B cell (primary cell): ENCODE results near the gene EXOC4. TPM values are rescaled to one million over a fixed set of nuclear protein-coding genes. Genes with fewer than 3 reads are reported as not detected.

Source experiments
- ATAC-seq: fragments of 200-7000 bp; cut with Tn5 transposase; one replicate; pipeline ENCODE4 v1.10.0; 2021; ENCODE audit warnings: low read depth, mild to moderate bottlenecking, moderate number of reproducible peaks, moderate library complexity
- CTCF ChIA-PET: fragments of 350-600 bp; sonication (Branson Sonifier 250); formaldehyde crosslinking; loops from one replicate; lab custom pipeline; 2021; ENCODE audit warnings: antibody characterized with exemption, inconsistent platforms; lab: Charles Lee
- POLR2A ChIA-PET: fragments of 350-600 bp; sonication (Branson Sonifier 250); formaldehyde crosslinking; loops from one replicate; lab custom pipeline; 2021; ENCODE audit warnings: antibody characterized with exemption; lab: Charles Lee
- DNase-seq: peaks from one replicate; pipeline ENCODE4 v3.0.0; 2013
- H2AFZ ChIP-seq: 2 replicates; pipeline ENCODE4 v1.6.1; 2012; ENCODE audit warnings: mild to moderate bottlenecking, low read depth, low read length; ENCODE audit not compliant: insufficient read depth, poor library complexity, severe bottlenecking
- H3K27ac ChIP-seq, 2 donors: 1 replicate in 1 of 2; 2 replicates in 1 of 2; pipeline ENCODE4 v1.5.1; 2012 to 2013; ENCODE audit warnings: low read length in 2 of 2, mild to moderate bottlenecking in 2 of 2, moderate library complexity in 1 of 2
- H3K27me3 ChIP-seq, 4 experiments: fragments of 200-600 bp in 1 of 4; sonication (generic) in 1 of 4; replicated peaks in 1 of 4; 1 replicate in 2 of 4; 2 replicates in 2 of 4; pipeline versions ENCODE4 v1.6.1 to v1.7.0; 2013 to 2016; ENCODE audit warnings: low read length in 3 of 4, mild to moderate bottlenecking in 2 of 4, mixed read lengths in 1 of 4, moderate library complexity in 1 of 4; ENCODE audit not compliant: insufficient read depth in 4 of 4, control insufficient read depth in 3 of 4; ENCODE audit errors: control extremely low read depth in 1 of 4
- H3K36me3 ChIP-seq, 2 experiments: replicated peaks in 1 of 2; 1 replicate in 1 of 2; 2 replicates in 1 of 2; pipeline versions ENCODE4 v1.6.1 to v1.7.1; 2013; ENCODE audit warnings: low read length in 1 of 2; ENCODE audit not compliant: insufficient read depth in 2 of 2, control insufficient read depth in 1 of 2; ENCODE audit errors: control extremely low read depth in 1 of 2, extremely low read depth in 1 of 2
- H3K4me1 ChIP-seq, 2 donors: fragments of 200-600 bp in 1 of 2; sonication (generic) in 1 of 2; 1 replicate in 1 of 2; 2 replicates in 1 of 2; pipeline versions ENCODE4 v1.5.1 to v1.6.1; 2013 to 2017; ENCODE audit warnings: low read length in 2 of 2; ENCODE audit not compliant: control insufficient read depth in 2 of 2, insufficient read depth in 2 of 2
- H3K4me2 ChIP-seq: replicated peaks from 2 replicates; pipeline ENCODE3; 2012; ENCODE audit warnings: mild to moderate bottlenecking, low read depth, low read length; ENCODE audit not compliant: poor library complexity, severe bottlenecking
- H3K4me3 ChIP-seq, 5 experiments: fragments of 200-600 bp in 1 of 5; sonication (generic) in 1 of 5; 1 replicate in 3 of 5; 2 replicates in 2 of 5; pipeline versions ENCODE4 v1.5.1 to v1.7.0; 2011 to 2016; ENCODE audit warnings: low read length in 4 of 5, mild to moderate bottlenecking in 4 of 5, low read depth in 2 of 5, control low read depth in 1 of 5, moderate library complexity in 1 of 5; ENCODE audit not compliant: insufficient read depth in 1 of 5; ENCODE audit errors: control extremely low read depth in 1 of 5, extremely low read depth in 1 of 5
- H3K79me2 ChIP-seq: fragments of 200-600 bp; sonication (generic); one replicate; pipeline ENCODE4 v1.6.0; 2016; ENCODE audit warnings: low read length; ENCODE audit not compliant: control insufficient read depth, insufficient read depth
- H3K9ac ChIP-seq: fragments of 200-600 bp; sonication (generic); 2 replicates; pipeline ENCODE4 v1.6.1; 2017; ENCODE audit warnings: mild to moderate bottlenecking, low read length, moderate library complexity
- H3K9me3 ChIP-seq, 3 donors: one replicate each; pipeline versions ENCODE4 v1.6.1 to v1.7.1; 2013; ENCODE audit warnings: low read length in 2 of 3; ENCODE audit not compliant: control insufficient read depth in 2 of 3, insufficient read depth in 1 of 3; ENCODE audit errors: control extremely low read depth in 1 of 3
- H4K20me1 ChIP-seq: 2 replicates; pipeline ENCODE4 v1.6.0; 2012; ENCODE audit warnings: mild to moderate bottlenecking, low read length; ENCODE audit not compliant: insufficient read depth, control insufficient read depth, poor library complexity, severe bottlenecking
- H3K27ac Mint-ChIP-seq: one replicate; pipeline ENCODE4 v1.8.0; 2021; ENCODE audit warnings: mixed read lengths
- H3K27me3 Mint-ChIP-seq: one replicate; pipeline ENCODE4 v1.8.0; 2021; ENCODE audit warnings: mixed read lengths
- H3K4me1 Mint-ChIP-seq: one replicate; pipeline ENCODE4 v1.8.0; 2021; ENCODE audit warnings: mixed read lengths
- H3K4me3 Mint-ChIP-seq: one replicate; pipeline ENCODE4 v1.8.0; 2021; ENCODE audit warnings: mixed read lengths
- H3K9me3 Mint-ChIP-seq: one replicate; pipeline ENCODE4 v1.8.0; 2022; ENCODE audit warnings: mixed read lengths; ENCODE audit not compliant: insufficient read depth
- EZH2 ChIP-seq: IDR thresholded peaks from 2 replicates; pipeline ENCODE4 v1.6.1; 2012; ENCODE audit warnings: borderline replicate concordance, low read depth, mild to moderate bottlenecking, moderate library complexity, low read length; ENCODE audit not compliant: insufficient read depth, poor library complexity, severe bottlenecking
- WGBS: methylation state at CpG from one replicate; pipeline ENCODE4 v1.1.5; 2013; ENCODE audit warnings: missing lambda C conversion rate; ENCODE audit not compliant: insufficient coverage; 5-methylcytosine and 5-hydroxymethylcytosine counted together
- intact Hi-C: fragments of 100-400 bp; cut with micrococcal nuclease; formaldehyde crosslinking; loops from one replicate; pipeline ENCODE4 v1.10.0; 2022
- polyA plus RNA-seq: library from polyadenylated mRNA; depleted of rRNA; stranded (reverse); fragments of >200 nt; gene quantifications from 2 replicates; pipeline ENCODE4 v1.2.3, GENCODE V29; 2012
- total RNA-seq, 2 donors: library from RNA; stranded (reverse); fragments of 120-200 nt in 1 of 2; gene quantifications; 1 replicate in 1 of 2; 2 replicates in 1 of 2; pipeline versions ENCODE4 v1.2.3 to v1.2.4, GENCODE V29; 2013 to 2022
- TF ChIP-seq, protein P1 (sequence below): fragments of 200-600 bp; IDR thresholded peaks from one replicate; pipeline ENCODE4 v1.8.0; 2022; ENCODE audit warnings: antibody characterized with exemption, mild to moderate bottlenecking

The EXOC4 gene
- total and polyA plus RNA-seq, 2 donors (not counting 1 experiment from before 2014, with no cell fraction given) = 16.7 to 135 TPM

DNA sequence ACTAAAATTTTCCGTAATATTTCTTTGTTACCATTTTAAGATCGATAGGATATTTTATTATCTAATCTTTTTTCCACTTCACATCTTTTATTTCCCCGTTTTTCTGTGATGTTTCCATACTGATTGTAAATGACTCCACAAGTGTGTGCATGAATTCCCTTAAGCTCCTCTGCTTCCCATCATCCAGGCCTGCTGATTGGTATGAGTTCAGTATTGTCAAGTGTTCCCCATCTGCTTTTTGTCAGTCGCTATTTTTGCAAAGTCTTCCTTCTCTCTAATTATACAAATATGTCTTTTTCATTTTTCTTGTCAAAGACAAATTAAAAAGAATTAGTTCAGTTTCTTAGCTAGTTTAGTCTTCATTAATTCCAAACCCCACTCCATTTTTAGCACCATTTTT is 184.7 kb downstream of the EXOC4 start:
- Mint-ChIP-seq H3K9me3 (no peaks in the 10 kb centered on the region), H3K4me1 (peaks cover 5% of the 10 kb centered on the region), H3K27ac (no peak overlapping the region), H3K4me3 (no peak overlapping the region), H3K27me3 (no peaks in the 10 kb centered on the region)
- TF ChIP-seq, protein P1, sequence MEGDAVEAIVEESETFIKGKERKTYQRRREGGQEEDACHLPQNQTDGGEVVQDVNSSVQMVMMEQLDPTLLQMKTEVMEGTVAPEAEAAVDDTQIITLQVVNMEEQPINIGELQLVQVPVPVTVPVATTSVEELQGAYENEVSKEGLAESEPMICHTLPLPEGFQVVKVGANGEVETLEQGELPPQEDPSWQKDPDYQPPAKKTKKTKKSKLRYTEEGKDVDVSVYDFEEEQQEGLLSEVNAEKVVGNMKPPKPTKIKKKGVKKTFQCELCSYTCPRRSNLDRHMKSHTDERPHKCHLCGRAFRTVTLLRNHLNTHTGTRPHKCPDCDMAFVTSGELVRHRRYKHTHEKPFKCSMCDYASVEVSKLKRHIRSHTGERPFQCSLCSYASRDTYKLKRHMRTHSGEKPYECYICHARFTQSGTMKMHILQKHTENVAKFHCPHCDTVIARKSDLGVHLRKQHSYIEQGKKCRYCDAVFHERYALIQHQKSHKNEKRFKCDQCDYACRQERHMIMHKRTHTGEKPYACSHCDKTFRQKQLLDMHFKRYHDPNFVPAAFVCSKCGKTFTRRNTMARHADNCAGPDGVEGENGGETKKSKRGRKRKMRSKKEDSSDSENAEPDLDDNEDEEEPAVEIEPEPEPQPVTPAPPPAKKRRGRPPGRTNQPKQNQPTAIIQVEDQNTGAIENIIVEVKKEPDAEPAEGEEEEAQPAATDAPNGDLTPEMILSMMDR = no peak
- no peak for TF ChIP-seq EZH2
- no peak overlapping the region for H3K9ac ChIP-seq
- intact Hi-C loops = no loop called here
- CTCF ChIA-PET = interaction anchor here (1.0 kb wide), 1 partner anchor 19 kb away, joined by 3 read pairs; no protein-coding TSS in a partner anchor
- H3K9me3 ChIP-seq = no peaks in the 10 kb centered on the region
- POLR2A ChIA-PET = no interaction called here
- H3K4me1 ChIP-seq = no peaks in the 10 kb centered on the region
- H2AFZ ChIP-seq = no peak overlapping the region
- H3K27me3 ChIP-seq = no peaks in the 10 kb centered on the region
- no peak overlapping the region for H3K27ac ChIP-seq
- no peaks in the 10 kb centered on the region for H3K79me2 ChIP-seq
- H3K36me3 ChIP-seq = peaks cover 1 to 4% of the 10 kb centered on the region in 2 experiments
- no peaks in the 10 kb centered on the region for H4K20me1 ChIP-seq
- no peak overlapping the region for H3K4me2 ChIP-seq
- no peak for DNase-seq
- no CpG with 5 or more reads among the region's 4 CpGs for WGBS
- H3K4me3 ChIP-seq = no peak overlapping the region
- no peak for ATAC-seq

- ChIA-PET POLR2A (no interaction called here), CTCF (no interaction called here)
- Histone ChIP-seq H4K20me1 (no peaks in the 10 kb centered on the region), H3K36me3 (peaks cover 0 to 4% of the 10 kb centered on the region in 2 experiments), H3K4me2 (no peak overlapping the region), H3K27ac (no peak overlapping the region), H3K9me3 (no peaks in the 10 kb centered on the region), H3K27me3 (no peaks in the 10 kb centered on the region), H3K4me3 (no peak overlapping the region), H3K79me2 (peaks cover 5% of the 10 kb centered on the region), H2AFZ (no peak overlapping the region), H3K9ac (no peak overlapping the region), H3K4me1 (no peaks in the 10 kb centered on the region)
- 100% methylated on average over 2 of the region's 3 CpGs for WGBS
- no peaks in the 10 kb centered on the region for H3K27me3 Mint-ChIP-seq
- H3K27ac Mint-ChIP-seq = no peak overlapping the region
- no peaks in the 10 kb centered on the region for H3K9me3 Mint-ChIP-seq
- ATAC-seq (no peak), DNase-seq (no peak)
- intact Hi-C loops = no loop called here
- TF ChIP-seq, protein P1 = no peak
- H3K4me1 Mint-ChIP-seq = no peaks in the 10 kb centered on the region
- H3K4me3 Mint-ChIP-seq = no peak overlapping the region
Measured at GRCh38 chr7:133442818-133443217, 189.9 kb downstream of the EXOC4 start.
